NCI-H1930 (cell line): Measurements from ENCODE around the gene HS3ST2.
"Not testable (repeated sequence)": the region's sequence is repeated elsewhere in the genome, so short reads cannot be mapped to it uniquely, and the experiment has no call there.

ENCODE experiments used
- DNase-seq, 2 experiments: peaks; one replicate each; lab custom pipeline; 2025; lab: John Stamatoyannopoulos, UW

Gene HS3ST2

GRCh38 chr16:22813223-22813947 is 577 bp upstream of the HS3ST2 start:
- DNase-seq: no peak

- no peak for DNase-seq
These were observed 746 bp downstream of the HS3ST2 start for GRCh38 chr16:22814711-22815105.

- no peak for DNase-seq
These were observed 1.9 kb downstream of the HS3ST2 start for GRCh38 chr16:22815863-22816262.

- DNase-seq: no peak
These were observed 2.5 kb downstream of the HS3ST2 start for GRCh38 chr16:22816475-22816874.

GRCh38 chr16:22818736-22819135 is 4.8 kb downstream of the HS3ST2 start:
- DNase-seq: not testable (repeated sequence)

GRCh38 chr16:22838681-22839080 is 24.7 kb downstream of the HS3ST2 start:
- DNase-seq: no peak

- DNase-seq: not testable (repeated sequence)
These were observed 28.1 kb downstream of the HS3ST2 start for GRCh38 chr16:22842031-22842430.

GRCh38 chr16:22843122-22843521 is 29.2 kb downstream of the HS3ST2 start:
- no peak for DNase-seq

GRCh38 chr16:22843856-22844255 is 29.9 kb downstream of the HS3ST2 start:
- no peak for DNase-seq

GRCh38 chr16:22844416-22844815 is 30.5 kb downstream of the HS3ST2 start:
- DNase-seq: no peak

- no peak for DNase-seq
These were observed 33.1 kb downstream of the HS3ST2 start for GRCh38 chr16:22847100-22847499.

- DNase-seq: no peak
These were observed 33.7 kb downstream of the HS3ST2 start for GRCh38 chr16:22847690-22848089.

- DNase-seq: no peak
These were observed 34.5 kb downstream of the HS3ST2 start for GRCh38 chr16:22848451-22848850.

GRCh38 chr16:22849517-22849916 is 35.6 kb downstream of the HS3ST2 start:
- no peak for DNase-seq

GRCh38 chr16:22855231-22855630 is 41.3 kb downstream of the HS3ST2 start:
- DNase-seq: no peak

GRCh38 chr16:22857296-22858025 is 43.5 kb downstream of the HS3ST2 start:
- no peak for DNase-seq

GRCh38 chr16:22859925-22860324 is 46.0 kb downstream of the HS3ST2 start:
- DNase-seq: no peak

- DNase-seq: no peak
These were observed 47.6 kb downstream of the HS3ST2 start for GRCh38 chr16:22861580-22861979.

- no peak for DNase-seq
These were observed 48.1 kb downstream of the HS3ST2 start for GRCh38 chr16:22862046-22862445.

- no peak for DNase-seq
These were observed 50.4 kb downstream of the HS3ST2 start for GRCh38 chr16:22864375-22864774.

- DNase-seq: no peak
These were observed 54.7 kb downstream of the HS3ST2 start for GRCh38 chr16:22868593-22869224.

GRCh38 chr16:22871861-22872260 is 57.9 kb downstream of the HS3ST2 start:
- DNase-seq: no peak

GRCh38 chr16:22874394-22874793 is 60.4 kb downstream of the HS3ST2 start:
- DNase-seq: no peak
